Panc1 (cell line): Measurements from ENCODE around the gene GPHN.

Experiments used
- CTCF ChIP-seq: fragments of 450-650 bp; IDR thresholded peaks from 2 replicates; pipeline ENCODE4 v1.5.1; 2017; ENCODE audit warnings: mild to moderate bottlenecking
- TF ChIP-seq, protein P1 (sequence below), 2 experiments: IDR thresholded peaks; 2 replicates each; pipeline ENCODE4 v1.6.1; 2011 to 2012; ENCODE audit warnings: low read depth in 2 of 2, control low read depth in 1 of 2, low read length in 1 of 2, mild to moderate bottlenecking in 1 of 2, moderate library complexity in 1 of 2; ENCODE audit not compliant: insufficient read depth in 1 of 2

GRCh38 chr14:66495218-66496098, 12.5 kb upstream of the GPHN start:
- TF ChIP-seq CTCF: peak; percentile 77
- TF ChIP-seq, protein P1, sequence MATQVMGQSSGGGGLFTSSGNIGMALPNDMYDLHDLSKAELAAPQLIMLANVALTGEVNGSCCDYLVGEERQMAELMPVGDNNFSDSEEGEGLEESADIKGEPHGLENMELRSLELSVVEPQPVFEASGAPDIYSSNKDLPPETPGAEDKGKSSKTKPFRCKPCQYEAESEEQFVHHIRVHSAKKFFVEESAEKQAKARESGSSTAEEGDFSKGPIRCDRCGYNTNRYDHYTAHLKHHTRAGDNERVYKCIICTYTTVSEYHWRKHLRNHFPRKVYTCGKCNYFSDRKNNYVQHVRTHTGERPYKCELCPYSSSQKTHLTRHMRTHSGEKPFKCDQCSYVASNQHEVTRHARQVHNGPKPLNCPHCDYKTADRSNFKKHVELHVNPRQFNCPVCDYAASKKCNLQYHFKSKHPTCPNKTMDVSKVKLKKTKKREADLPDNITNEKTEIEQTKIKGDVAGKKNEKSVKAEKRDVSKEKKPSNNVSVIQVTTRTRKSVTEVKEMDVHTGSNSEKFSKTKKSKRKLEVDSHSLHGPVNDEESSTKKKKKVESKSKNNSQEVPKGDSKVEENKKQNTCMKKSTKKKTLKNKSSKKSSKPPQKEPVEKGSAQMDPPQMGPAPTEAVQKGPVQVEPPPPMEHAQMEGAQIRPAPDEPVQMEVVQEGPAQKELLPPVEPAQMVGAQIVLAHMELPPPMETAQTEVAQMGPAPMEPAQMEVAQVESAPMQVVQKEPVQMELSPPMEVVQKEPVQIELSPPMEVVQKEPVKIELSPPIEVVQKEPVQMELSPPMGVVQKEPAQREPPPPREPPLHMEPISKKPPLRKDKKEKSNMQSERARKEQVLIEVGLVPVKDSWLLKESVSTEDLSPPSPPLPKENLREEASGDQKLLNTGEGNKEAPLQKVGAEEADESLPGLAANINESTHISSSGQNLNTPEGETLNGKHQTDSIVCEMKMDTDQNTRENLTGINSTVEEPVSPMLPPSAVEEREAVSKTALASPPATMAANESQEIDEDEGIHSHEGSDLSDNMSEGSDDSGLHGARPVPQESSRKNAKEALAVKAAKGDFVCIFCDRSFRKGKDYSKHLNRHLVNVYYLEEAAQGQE (IDR thresholded peaks at IDR 0.05; ENCODE audit: insufficient read depth in 1 of 2, low read depth in 2 of 2, low read length in 1 of 2): no peak
